Vagina (tissue), 2 donors: ENCODE measurements around the gene RANBP2. TPM values are rescaled to one million over a fixed set of nuclear protein-coding genes. Genes with fewer than 3 reads are reported as not detected.
"Not testable (repeated sequence)": the region's sequence is repeated elsewhere in the genome, so short reads cannot be mapped to it uniquely, and the experiment has no call there.

ENCODE experiments used
- DNase-seq, 2 donors: peaks; one replicate each; pipeline ENCODE4 v3.0.0-alpha.2; 2017; ENCODE audit errors: extremely low spot score in 2 of 2
- H3K27ac ChIP-seq: fragments of 200-600 bp; sonication (generic); one replicate; pipeline ENCODE4 v1.5.1; 2019
- H3K27me3 ChIP-seq: fragments of 200-600 bp; sonication (generic); one replicate; pipeline ENCODE4 v1.5.1; 2019
- H3K36me3 ChIP-seq, 2 donors: fragments of 200-600 bp; sonication (generic); one replicate each; pipeline ENCODE4 v1.5.1; 2017 to 2019
- H3K4me1 ChIP-seq: fragments of 200-600 bp; sonication (generic); one replicate; pipeline ENCODE4 v1.5.1; 2019
- H3K4me3 ChIP-seq, 2 donors: fragments of 200-600 bp; sonication (generic); 1 replicate in 1 of 2; 2 replicates in 1 of 2; pipeline ENCODE4 v1.5.1; 2016 to 2019
- H3K9me3 ChIP-seq: fragments of 200-600 bp; sonication (generic); one replicate; pipeline ENCODE4 v1.5.1; 2019
- CTCF ChIP-seq, 3 experiments: fragments of 450-650 bp in 2 of 3; fragments of 200-600 bp in 1 of 3; sonication (generic) in 1 of 3; IDR thresholded peaks; one replicate each; pipeline ENCODE4 v1.5.1; 2017 to 2019; ENCODE audit warnings: antibody characterized with exemption in 3 of 3, mild to moderate bottlenecking in 2 of 3, moderate library complexity in 2 of 3
- POLR2A ChIP-seq, 2 donors: fragments of 450-650 bp; IDR thresholded peaks; one replicate each; pipeline ENCODE4 v1.6.1; 2017; ENCODE audit warnings: antibody characterized with exemption in 2 of 2, mild to moderate bottlenecking in 2 of 2, moderate library complexity in 2 of 2
- POLR2AphosphoS5 ChIP-seq, 2 donors: sonication (generic); formaldehyde crosslinking; IDR thresholded peaks; one replicate each; pipeline ENCODE4 v1.9.0; 2017; ENCODE audit warnings: antibody characterized with exemption in 2 of 2, mild to moderate bottlenecking in 2 of 2, low read depth in 1 of 2; ENCODE audit not compliant: insufficient read depth in 1 of 2
- intact Hi-C: fragments of 100-400 bp; cut with DNase I; formaldehyde crosslinking; loops from one replicate; pipeline ENCODE4 v1.15.1; 2023
- total RNA-seq: library from RNA; depleted of rRNA; stranded (reverse); fragments of >200 nt; gene quantifications from one replicate; pipeline ENCODE4 v1.2.3, GENCODE V29; 2016

Gene RANBP2
- total RNA-seq, 1 donor from 2014 or later: 43.5 TPM

- DNase-seq: no peak
- intact Hi-C loops: no loop called here
- Histone ChIP-seq H3K9me3 (no peaks in the 10 kb centered on the region), H3K4me3 (no peak overlapping the region), H3K4me1 (no peaks in the 10 kb centered on the region), H3K27me3 (no peaks in the 10 kb centered on the region), H3K27ac (no peak overlapping the region), H3K36me3 (no peaks in the 10 kb centered on the region)
- TF ChIP-seq CTCF (IDR thresholded peaks at IDR 0.05) (no peak), POLR2A (IDR thresholded peaks at IDR 0.05) (no peak), POLR2AphosphoS5 (IDR thresholded peaks at IDR 0.05; ENCODE audit: insufficient read depth in 1 of 2, low read depth in 1 of 2) (no peak)
Measured at GRCh38 chr2:108691447-108691846, 27.8 kb upstream of the RANBP2 start.

GRCh38 chr2:108701208-108701607 is 18.1 kb upstream of the RANBP2 start:
- no peaks in the 10 kb centered on the region for H3K27me3 ChIP-seq
- no peaks in the 10 kb centered on the region for H3K4me1 ChIP-seq
- intact Hi-C loops: no loop called here

GRCh38 chr2:108701806-108702205 is 17.5 kb upstream of the RANBP2 start:
- no peak for TF ChIP-seq POLR2A (IDR thresholded peaks at IDR 0.05)
- TF ChIP-seq POLR2AphosphoS5 (IDR thresholded peaks at IDR 0.05; ENCODE audit: insufficient read depth in 1 of 2, low read depth in 1 of 2): no peak
- no peak for TF ChIP-seq CTCF (IDR thresholded peaks at IDR 0.05)
- Histone ChIP-seq H3K27me3 (no peaks in the 10 kb centered on the region), H3K27ac (no peak overlapping the region), H3K4me1 (no peaks in the 10 kb centered on the region), H3K9me3 (no peaks in the 10 kb centered on the region), H3K4me3 (no peak overlapping the region), H3K36me3 (no peaks in the 10 kb centered on the region)
- intact Hi-C loops: no loop called here
- no peak for DNase-seq

More at GRCh38 chr2:108701208-108701607, 18.1 kb upstream of the RANBP2 start:
- no peaks in the 10 kb centered on the region for H3K36me3 ChIP-seq
- no peak for DNase-seq
- no peak overlapping the region for H3K4me3 ChIP-seq
- no peaks in the 10 kb centered on the region for H3K9me3 ChIP-seq
- H3K27ac ChIP-seq: no peak overlapping the region
- TF ChIP-seq POLR2AphosphoS5 (IDR thresholded peaks at IDR 0.05; ENCODE audit: insufficient read depth in 1 of 2, low read depth in 1 of 2) (no peak), CTCF (IDR thresholded peaks at IDR 0.05) (no peak), POLR2A (IDR thresholded peaks at IDR 0.05) (no peak)

GRCh38 chr2:108704871-108705270 is 14.4 kb upstream of the RANBP2 start:
- no peaks in the 10 kb centered on the region for H3K4me1 ChIP-seq
- intact Hi-C loops: no loop called here
- no peaks in the 10 kb centered on the region for H3K9me3 ChIP-seq
- no peaks in the 10 kb centered on the region for H3K36me3 ChIP-seq
- no peak overlapping the region for H3K27ac ChIP-seq
- DNase-seq: no peak
- H3K4me3 ChIP-seq: no peak overlapping the region
- no peaks in the 10 kb centered on the region for H3K27me3 ChIP-seq
- TF ChIP-seq CTCF (IDR thresholded peaks at IDR 0.05): no peak
- no peak for TF ChIP-seq POLR2A (IDR thresholded peaks at IDR 0.05)
- no peak for TF ChIP-seq POLR2AphosphoS5 (IDR thresholded peaks at IDR 0.05; ENCODE audit: insufficient read depth in 1 of 2, low read depth in 1 of 2)

GRCh38 chr2:108707300-108707699 is 12.0 kb upstream of the RANBP2 start:
- TF ChIP-seq CTCF (IDR thresholded peaks at IDR 0.05) (no peak), POLR2AphosphoS5 (IDR thresholded peaks at IDR 0.05; ENCODE audit: insufficient read depth in 1 of 2, low read depth in 1 of 2) (no peak), POLR2A (IDR thresholded peaks at IDR 0.05) (no peak)
- Histone ChIP-seq H3K4me1 (no peaks in the 10 kb centered on the region), H3K4me3 (no peak overlapping the region), H3K27me3 (no peaks in the 10 kb centered on the region), H3K36me3 (no peaks in the 10 kb centered on the region), H3K27ac (no peak overlapping the region), H3K9me3 (no peaks in the 10 kb centered on the region)
- intact Hi-C loops: no loop called here
- no peak for DNase-seq

- intact Hi-C loops, H3K27ac ChIP-seq, H3K9me3 ChIP-seq, H3K4me3 ChIP-seq, H3K36me3 ChIP-seq, DNase-seq, H3K27me3 ChIP-seq: not testable (repeated sequence)
- H3K4me1 ChIP-seq: peaks cover 13% of the 10 kb centered on the region
Measured at GRCh38 chr2:108716971-108717370, 2.3 kb upstream of the RANBP2 start.

GRCh38 chr2:108726048-108726447 is 6.8 kb downstream of the RANBP2 start:
- intact Hi-C loops, H3K27ac ChIP-seq: not testable (repeated sequence)
- H3K4me1 ChIP-seq: peaks cover 27% of the 10 kb centered on the region

GRCh38 chr2:108734656-108735055 is 15.4 kb downstream of the RANBP2 start:
- H3K27ac ChIP-seq, H3K36me3 ChIP-seq, intact Hi-C loops: not testable (repeated sequence)

More at GRCh38 chr2:108726048-108726447, 6.8 kb downstream of the RANBP2 start:
- H3K4me3 ChIP-seq, H3K36me3 ChIP-seq, H3K27me3 ChIP-seq, DNase-seq, H3K9me3 ChIP-seq: not testable (repeated sequence)

More at GRCh38 chr2:108734656-108735055, 15.4 kb downstream of the RANBP2 start:
- H3K4me1 ChIP-seq, H3K9me3 ChIP-seq, DNase-seq, H3K27me3 ChIP-seq, H3K4me3 ChIP-seq: not testable (repeated sequence)
